IPS-20b (cell line): ENCODE measurements around the gene TXNDC11.

ENCODE experiments used
- H3K27ac ChIP-seq: one replicate; pipeline ENCODE4 v1.5.1; 2013; ENCODE audit warnings: low read length
- H3K27me3 ChIP-seq: 2 replicates; pipeline ENCODE4 v1.6.1; 2013; ENCODE audit warnings: mild to moderate bottlenecking, low read length, inconsistent platforms; ENCODE audit not compliant: insufficient read depth
- H3K36me3 ChIP-seq: 2 replicates; pipeline ENCODE4 v1.6.1; 2013; ENCODE audit warnings: low read depth, mild to moderate bottlenecking, inconsistent platforms, low read length, moderate library complexity; ENCODE audit not compliant: insufficient read depth
- H3K4me1 ChIP-seq: 2 replicates; pipeline ENCODE4 v1.6.1; 2013; ENCODE audit warnings: mild to moderate bottlenecking, control low read depth, inconsistent platforms, low read length, moderate library complexity; ENCODE audit not compliant: insufficient read depth
- H3K4me3 ChIP-seq: 2 replicates; pipeline ENCODE4 v1.5.1; 2013; ENCODE audit warnings: mild to moderate bottlenecking, low read length, inconsistent platforms
- H3K9ac ChIP-seq: 2 replicates; pipeline ENCODE4 v1.6.1; 2013; ENCODE audit warnings: low read depth, mild to moderate bottlenecking, inconsistent platforms, low read length, moderate library complexity
- H3K9me3 ChIP-seq: 2 replicates; pipeline ENCODE4 v1.6.1; 2013; ENCODE audit warnings: mild to moderate bottlenecking, low read depth, low read length, inconsistent platforms; ENCODE audit not compliant: insufficient read depth

The TXNDC11 gene

DNA sequence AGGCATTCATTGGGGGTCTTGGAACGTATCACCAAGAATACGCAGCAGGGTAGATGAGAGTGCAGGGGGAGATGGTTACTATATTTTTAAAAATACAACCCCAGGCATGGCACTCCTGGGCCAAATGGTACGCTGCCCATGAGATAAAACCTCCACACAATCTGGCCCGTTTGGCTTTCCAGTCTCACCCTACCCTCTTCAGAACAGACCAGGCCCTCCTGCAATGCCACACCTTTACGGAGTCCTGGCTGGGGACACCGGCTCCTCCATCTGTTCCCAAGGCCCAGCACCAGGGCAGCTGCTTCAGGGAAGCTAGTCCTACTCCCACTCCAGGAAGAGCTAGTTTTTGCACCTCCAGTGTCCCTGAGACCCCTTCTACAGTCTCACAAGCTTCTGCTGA, 50.0 kb downstream of the TXNDC11 start:
- Histone ChIP-seq H3K4me1 (no peaks in the 10 kb centered on the region), H3K27ac (no peak overlapping the region), H3K9me3 (no peaks in the 10 kb centered on the region), H3K36me3 (peaks cover 47% of the 10 kb centered on the region), H3K27me3 (no peaks in the 10 kb centered on the region), H3K4me3 (no peak overlapping the region), H3K9ac (no peak overlapping the region)

DNA sequence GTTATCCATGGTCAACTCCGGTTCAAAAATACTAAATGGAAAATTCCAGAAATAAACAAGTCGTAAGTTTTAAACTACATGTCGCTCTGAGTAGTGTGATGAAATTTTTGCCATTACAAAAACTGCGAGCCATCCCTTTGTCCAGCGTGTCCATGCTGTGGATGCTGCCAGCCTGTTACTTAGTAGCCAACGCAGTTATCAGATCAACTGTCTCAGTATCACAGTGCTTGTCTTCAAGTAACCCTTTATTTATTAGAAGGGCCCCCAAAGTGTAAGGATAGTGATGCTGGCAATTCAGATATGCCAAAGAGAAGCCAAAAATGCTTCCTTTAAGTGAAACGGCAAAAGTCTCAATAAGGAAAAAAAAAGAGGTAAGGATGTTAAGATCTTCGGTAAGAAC, 50.5 kb downstream of the TXNDC11 start:
- Histone ChIP-seq H3K27me3 (no peaks in the 10 kb centered on the region), H3K9me3 (no peaks in the 10 kb centered on the region), H3K27ac (no peak overlapping the region), H3K36me3 (peaks cover 47% of the 10 kb centered on the region), H3K4me3 (no peak overlapping the region), H3K4me1 (no peaks in the 10 kb centered on the region), H3K9ac (no peak overlapping the region)

DNA sequence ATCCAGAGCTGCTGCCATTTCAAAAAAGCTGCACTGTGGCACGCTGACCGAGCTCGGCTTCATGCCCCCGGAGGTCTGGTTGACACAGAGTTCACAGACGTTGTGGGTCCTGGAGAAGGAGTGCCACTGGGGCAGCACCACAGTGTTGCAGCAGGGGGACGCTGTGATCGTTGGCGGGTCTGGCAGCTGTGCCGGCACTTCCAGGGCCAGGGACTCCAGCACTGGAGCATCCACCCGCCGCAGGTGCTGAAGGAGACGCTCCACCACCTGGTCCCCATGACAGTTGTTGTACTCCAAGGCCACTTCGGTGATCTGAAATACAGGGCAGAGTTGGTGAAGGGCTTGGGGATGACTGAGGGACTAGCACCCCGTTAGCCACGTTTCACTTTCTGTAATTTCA, 50.9 kb downstream of the TXNDC11 start:
- no peaks in the 10 kb centered on the region for H3K4me1 ChIP-seq
- peaks cover 47% of the 10 kb centered on the region for H3K36me3 ChIP-seq
- H3K27ac ChIP-seq, result no peak overlapping the region
- H3K9ac ChIP-seq, result no peak overlapping the region
- H3K27me3 ChIP-seq, result no peaks in the 10 kb centered on the region
- H3K9me3 ChIP-seq, result no peaks in the 10 kb centered on the region
- H3K4me3 ChIP-seq, result no peak overlapping the region

DNA sequence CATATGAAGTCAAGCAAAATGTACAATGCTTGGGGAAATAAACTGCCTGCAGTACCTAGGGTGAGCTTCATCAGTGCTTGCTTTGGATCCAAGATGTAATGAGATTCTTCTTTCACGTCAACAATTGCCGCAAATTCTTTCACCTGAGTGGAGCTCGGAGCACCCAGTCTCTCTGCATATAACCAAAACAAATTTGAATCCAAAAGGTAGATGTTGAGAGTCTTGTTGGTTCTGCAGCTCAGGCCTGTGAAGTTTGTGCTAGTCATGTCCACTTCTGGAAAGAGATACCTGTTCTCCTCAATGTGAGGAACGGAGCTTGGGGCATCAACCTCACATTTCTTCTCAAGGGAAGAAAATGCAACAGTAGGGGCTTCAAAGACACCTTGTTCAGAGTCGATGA, 51.4 kb downstream of the TXNDC11 start:
- Histone ChIP-seq H3K9ac (no peak overlapping the region), H3K27ac (no peak overlapping the region)

DNA sequence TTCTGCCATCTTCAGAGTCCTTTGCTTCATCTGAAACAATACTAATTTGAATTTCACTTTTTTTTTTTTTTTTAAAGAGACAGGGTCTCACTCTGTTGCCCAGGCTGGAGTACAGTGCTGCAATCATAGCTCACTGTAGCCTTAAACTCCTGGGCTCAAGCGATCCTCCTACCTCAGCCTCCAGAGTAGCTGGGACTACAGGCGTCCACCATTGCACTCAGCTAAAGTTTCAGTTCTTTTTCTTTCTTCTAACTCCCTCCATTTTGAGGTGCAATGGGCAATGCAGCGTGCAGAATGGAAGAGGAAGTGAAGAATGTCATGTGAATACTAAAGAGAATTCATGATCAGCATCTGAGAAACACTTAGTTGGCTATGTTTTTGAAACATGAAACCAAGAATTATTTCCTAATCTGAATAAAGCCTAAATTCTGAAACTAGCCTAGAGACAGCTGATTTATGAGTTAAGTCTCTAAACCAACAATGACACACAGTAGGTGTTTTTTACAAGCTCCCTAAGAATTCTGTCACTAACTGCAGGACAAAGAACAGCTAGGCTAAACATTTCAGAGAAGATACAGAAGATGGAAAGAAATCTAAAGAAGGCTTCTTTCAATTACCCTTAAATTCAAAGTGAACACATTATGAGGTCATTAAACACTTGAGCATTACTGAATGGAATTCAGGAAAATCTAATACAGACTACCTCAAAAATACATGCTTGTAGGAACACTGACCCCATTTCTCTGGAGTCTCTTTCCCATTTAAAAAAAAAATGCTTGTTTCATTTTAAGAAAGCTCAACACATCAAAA, 53.4 kb downstream of the TXNDC11 start:
- no peaks in the 10 kb centered on the region for H3K9me3 ChIP-seq
- H3K27ac ChIP-seq, result no peak overlapping the region
- no peaks in the 10 kb centered on the region for H3K27me3 ChIP-seq
- no peaks in the 10 kb centered on the region for H3K4me1 ChIP-seq
- H3K36me3 ChIP-seq, result peaks cover 44% of the 10 kb centered on the region
- H3K9ac ChIP-seq, result no peak overlapping the region
- no peak overlapping the region for H3K4me3 ChIP-seq

More for the DNA sequence above, 51.4 kb downstream of the TXNDC11 start:
- Histone ChIP-seq H3K4me1 (no peaks in the 10 kb centered on the region), H3K4me3 (no peak overlapping the region), H3K9me3 (no peaks in the 10 kb centered on the region), H3K27me3 (no peaks in the 10 kb centered on the region), H3K36me3 (peaks cover 47% of the 10 kb centered on the region)

DNA sequence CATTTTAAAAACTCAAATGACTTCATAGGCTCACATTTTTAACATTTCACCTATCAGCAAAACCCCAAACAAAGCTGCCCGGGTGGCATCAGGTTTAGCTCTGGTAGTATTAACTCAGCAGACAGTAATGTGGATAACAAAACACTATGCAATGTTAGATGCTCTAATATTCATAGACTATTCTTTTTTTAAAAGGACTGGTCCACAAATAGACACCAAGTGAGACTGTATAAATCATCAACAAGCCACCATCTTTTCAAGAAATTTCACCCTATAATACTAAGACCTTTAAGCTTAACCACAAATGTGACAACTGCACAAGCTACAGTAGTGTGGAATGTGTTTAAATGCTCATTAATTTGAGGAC, 54.2 kb downstream of the TXNDC11 start:
- peaks cover 51% of the 10 kb centered on the region for H3K36me3 ChIP-seq

DNA sequence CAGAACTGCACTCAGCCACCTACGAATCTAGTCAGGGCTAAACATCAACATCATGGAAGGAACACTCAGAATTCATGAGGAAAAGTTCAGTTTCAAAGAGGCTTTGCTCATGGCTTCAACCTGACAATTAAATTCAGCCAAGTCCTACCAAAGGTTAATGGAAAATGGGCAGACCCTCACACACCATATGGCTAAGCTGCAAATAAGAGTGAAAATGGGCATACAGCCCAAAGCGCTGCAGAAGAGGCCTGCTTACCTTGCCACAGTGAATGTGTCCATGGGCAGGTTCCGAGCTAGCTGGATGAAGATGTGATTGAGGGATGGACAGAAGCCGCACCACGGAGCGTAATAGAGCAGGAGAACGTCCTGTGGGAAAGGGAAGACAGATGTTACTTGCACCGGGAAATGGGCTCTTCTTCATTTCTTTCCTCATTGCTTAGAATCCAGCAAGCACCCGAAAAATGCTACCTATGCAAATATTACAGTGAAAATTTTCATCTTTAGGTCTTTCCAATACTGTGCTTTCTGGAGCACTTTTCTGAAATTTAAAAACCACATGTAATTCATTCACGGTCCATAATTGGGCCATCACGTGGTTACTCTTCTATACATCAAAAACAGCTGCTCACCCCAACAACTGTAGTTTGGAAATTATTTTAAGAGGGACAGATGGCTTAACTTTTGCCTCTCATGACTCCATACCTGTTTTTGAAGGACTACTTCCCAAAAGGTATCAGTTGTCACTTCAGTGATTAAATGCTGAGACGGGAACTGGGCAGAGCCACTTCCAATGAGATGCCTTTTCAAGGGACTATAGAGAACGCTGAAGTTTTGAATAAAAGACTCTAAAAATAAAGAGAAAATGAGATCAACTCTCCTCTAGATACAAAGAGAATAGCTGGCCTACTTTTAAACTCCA, 54.8 kb downstream of the TXNDC11 start:
- H3K27ac ChIP-seq, result no peak overlapping the region

More for the DNA sequence above, 54.2 kb downstream of the TXNDC11 start:
- no peak overlapping the region for H3K9ac ChIP-seq
- H3K27ac ChIP-seq, result no peak overlapping the region
- no peaks in the 10 kb centered on the region for H3K4me1 ChIP-seq
- H3K4me3 ChIP-seq, result no peak overlapping the region
- no peaks in the 10 kb centered on the region for H3K27me3 ChIP-seq
- H3K9me3 ChIP-seq, result no peaks in the 10 kb centered on the region

DNA sequence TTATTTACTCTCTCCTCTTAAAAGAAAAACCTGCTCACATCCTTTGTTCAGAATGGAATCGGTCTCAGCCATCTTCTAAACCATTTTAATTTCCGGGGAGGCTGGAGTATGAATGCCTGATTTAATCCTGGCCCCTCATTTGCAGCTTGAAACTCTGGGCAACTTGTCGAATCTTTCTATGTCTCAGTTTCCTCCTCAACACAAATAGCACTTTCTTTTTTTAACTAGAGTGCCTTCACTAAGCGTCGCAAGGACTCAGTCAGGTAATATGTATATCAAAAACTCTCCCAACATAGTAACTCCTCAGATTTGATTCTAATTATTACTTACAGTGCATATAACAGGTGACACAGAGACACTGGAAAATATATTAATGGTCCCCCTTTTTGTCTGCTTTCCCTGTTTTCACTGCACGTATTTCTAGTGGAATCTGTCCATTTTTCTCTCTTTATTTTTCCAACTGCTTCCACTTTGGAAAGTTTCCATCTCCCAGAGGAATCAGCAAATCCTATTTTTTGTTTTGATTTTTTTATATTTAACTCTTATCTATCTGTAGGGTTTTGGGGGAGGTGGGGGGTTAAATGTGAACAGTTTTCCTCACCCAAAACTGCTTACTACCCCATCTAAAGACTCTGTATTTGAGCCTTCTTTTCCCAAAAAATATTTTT, 55.8 kb downstream of the TXNDC11 start:
- Histone ChIP-seq H3K27me3 (no peaks in the 10 kb centered on the region), H3K27ac (no peak overlapping the region), H3K9ac (no peak overlapping the region), H3K36me3 (peaks cover 54% of the 10 kb centered on the region), H3K4me1 (no peaks in the 10 kb centered on the region), H3K9me3 (no peaks in the 10 kb centered on the region), H3K4me3 (no peak overlapping the region)

More for the DNA sequence above, 54.8 kb downstream of the TXNDC11 start:
- Histone ChIP-seq H3K9ac (no peak overlapping the region), H3K4me1 (no peaks in the 10 kb centered on the region), H3K27me3 (no peaks in the 10 kb centered on the region), H3K9me3 (no peaks in the 10 kb centered on the region), H3K4me3 (no peak overlapping the region), H3K36me3 (peaks cover 56% of the 10 kb centered on the region)

DNA sequence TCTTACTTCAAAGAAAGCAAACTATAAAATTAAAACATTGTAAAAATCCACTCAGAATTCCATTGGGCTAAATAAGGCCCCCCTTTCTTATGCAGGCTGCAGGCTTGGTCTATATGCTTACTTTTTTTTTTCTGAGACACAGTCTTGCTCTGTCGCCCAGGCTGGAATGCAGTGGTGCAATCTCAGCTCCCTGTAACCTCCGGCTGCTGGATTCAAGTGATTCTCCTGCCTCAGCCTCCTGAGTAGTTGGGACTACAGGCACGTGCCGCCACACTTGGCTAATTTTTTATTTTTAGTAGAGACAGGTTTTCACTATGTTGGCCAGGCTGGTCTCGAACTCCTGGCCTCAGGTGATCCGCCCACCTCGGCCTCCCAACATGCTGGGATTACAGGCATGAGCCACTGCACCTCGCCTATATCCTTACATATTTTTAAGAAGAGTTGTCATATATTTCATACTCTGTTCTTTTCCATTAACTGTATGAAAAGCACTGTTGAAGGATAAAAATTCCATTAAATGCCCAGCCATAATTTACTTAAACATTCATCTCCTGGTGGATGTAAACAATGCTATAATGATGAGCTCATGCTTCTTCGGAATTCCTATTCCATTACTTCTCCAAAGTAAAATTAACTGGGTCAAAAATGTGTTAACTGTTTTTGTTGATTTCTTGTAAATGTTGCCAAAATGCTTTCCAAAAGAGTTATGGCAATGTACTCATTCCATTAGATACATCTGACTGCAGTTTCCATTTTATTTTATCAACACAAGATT, 56.6 kb downstream of the TXNDC11 start:
- no peaks in the 10 kb centered on the region for H3K27me3 ChIP-seq
- no peaks in the 10 kb centered on the region for H3K9me3 ChIP-seq
- H3K4me1 ChIP-seq, result no peaks in the 10 kb centered on the region
- no peak overlapping the region for H3K9ac ChIP-seq
- peaks cover 46% of the 10 kb centered on the region for H3K36me3 ChIP-seq
- no peak overlapping the region for H3K4me3 ChIP-seq
- no peak overlapping the region for H3K27ac ChIP-seq

DNA sequence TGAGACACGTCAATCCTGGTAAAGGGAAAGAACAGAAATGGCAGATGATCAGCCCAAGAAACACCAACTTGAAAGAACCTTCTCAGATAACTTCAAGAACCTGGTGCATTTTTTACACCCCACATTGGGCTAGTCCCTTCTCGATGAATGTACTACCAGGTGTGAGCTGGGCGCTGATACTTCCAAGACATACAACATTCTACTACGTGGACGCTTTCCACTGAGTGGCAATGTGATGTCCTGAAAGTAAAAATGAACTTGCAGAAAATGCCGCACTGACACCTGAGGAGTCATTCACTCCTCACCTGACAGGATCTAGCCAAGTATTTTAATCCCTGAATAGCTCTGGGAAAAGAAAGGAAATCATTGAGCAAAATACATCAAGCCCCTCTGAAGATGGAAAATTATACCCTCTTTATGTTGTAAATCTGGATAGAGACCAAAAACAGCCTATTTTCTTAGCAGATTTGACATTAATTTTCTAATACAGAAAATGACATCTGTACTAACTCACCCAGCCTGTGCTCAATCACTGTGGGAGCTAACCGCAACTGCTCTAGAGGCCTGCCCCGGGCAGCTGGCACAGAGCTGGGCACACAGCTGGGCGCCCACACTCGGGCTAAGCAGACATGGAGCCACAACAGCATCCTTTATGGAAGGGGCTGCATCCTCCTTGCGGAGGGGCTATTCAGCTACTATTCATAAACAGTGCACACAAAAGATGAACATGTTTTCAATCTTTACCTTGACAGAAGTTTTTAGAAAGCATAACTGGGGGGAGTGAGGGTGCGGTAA, 58.2 kb downstream of the TXNDC11 start:
- Histone ChIP-seq H3K9ac (no peak overlapping the region), H3K9me3 (no peaks in the 10 kb centered on the region), H3K27ac (no peak overlapping the region), H3K4me3 (no peak overlapping the region), H3K4me1 (no peaks in the 10 kb centered on the region), H3K36me3 (peaks cover 49% of the 10 kb centered on the region), H3K27me3 (no peaks in the 10 kb centered on the region)
